ENCODE data around the gene C5orf52.
"Not testable (repeated sequence)": the region's sequence is repeated elsewhere in the genome, so short reads cannot be mapped to it uniquely, and the experiment has no call there.

The C5orf52 gene

DNA sequence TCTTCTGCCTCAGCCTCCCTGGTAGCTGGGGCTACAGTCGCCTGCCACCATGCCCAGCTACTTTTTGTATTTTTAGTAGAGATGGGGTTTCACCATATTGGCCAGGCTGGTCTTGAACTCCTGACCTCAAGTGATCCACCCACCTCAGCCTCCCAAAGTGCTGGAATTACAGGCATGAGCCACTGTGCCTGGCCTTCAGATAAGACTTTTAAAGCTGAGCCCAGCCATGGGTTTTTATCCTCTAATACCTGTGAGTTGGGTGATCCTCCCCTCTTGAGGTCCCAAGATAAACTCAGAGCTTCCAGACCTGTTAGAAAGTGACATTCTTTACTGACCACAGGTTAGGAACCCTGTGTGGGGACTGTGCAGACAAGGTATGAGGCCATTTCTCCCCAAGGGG, 56.5 kb downstream of the C5orf52 start:
- not testable (repeated sequence) for DNase-seq

Data from inflammatory macrophage (primary cell).